Endothelial cell (in vitro differentiated cells): ENCODE data around the gene ACSM3. TPM values are rescaled to one million over a fixed set of nuclear protein-coding genes. Genes with fewer than 3 reads are reported as not detected.
"Not testable (repeated sequence)": the region's sequence is repeated elsewhere in the genome, so short reads cannot be mapped to it uniquely, and the experiment has no call there.

Source experiments
- DNase-seq: peaks from one replicate; pipeline ENCODE4 v3.0.0; 2021; ENCODE audit warnings: low spot score
- H3K27ac Mint-ChIP-seq: one replicate; pipeline ENCODE4 v1.8.0; 2021; ENCODE audit warnings: mixed read lengths, inconsistent platforms; ENCODE audit not compliant: unreplicated experiment
- H3K27me3 Mint-ChIP-seq: one replicate; pipeline ENCODE4 v1.8.0; 2021; ENCODE audit warnings: mild to moderate bottlenecking, moderate library complexity, mixed read lengths, inconsistent platforms; ENCODE audit not compliant: unreplicated experiment
- H3K36me3 Mint-ChIP-seq: one replicate; pipeline ENCODE4 v1.8.0; 2021; ENCODE audit warnings: mild to moderate bottlenecking, low read depth, mixed read lengths, inconsistent platforms; ENCODE audit not compliant: unreplicated experiment
- H3K4me1 Mint-ChIP-seq: one replicate; pipeline ENCODE4 v1.8.0; 2021; ENCODE audit warnings: mild to moderate bottlenecking, mixed read lengths, inconsistent platforms; ENCODE audit not compliant: unreplicated experiment
- H3K4me3 Mint-ChIP-seq: one replicate; pipeline ENCODE4 v1.8.0; 2021; ENCODE audit warnings: mild to moderate bottlenecking, mixed read lengths, inconsistent platforms; ENCODE audit not compliant: unreplicated experiment
- H3K9me3 Mint-ChIP-seq: one replicate; pipeline ENCODE4 v1.8.0; 2021; ENCODE audit warnings: mixed read lengths, inconsistent platforms; ENCODE audit not compliant: unreplicated experiment
- CTCF ChIP-seq: fragments of 200-600 bp; sonication (generic); IDR thresholded peaks from one replicate; pipeline ENCODE4 v1.5.0; 2021; ENCODE audit warnings: antibody characterized with exemption; ENCODE audit not compliant: unreplicated experiment
- long read RNA-seq: library from polyadenylated mRNA; unstranded; transcript quantifications from one replicate; pipeline ENCODE4 v2.0.0, GENCODE V29; 2020; ENCODE audit not compliant: unreplicated experiment
- total RNA-seq: library from RNA; stranded (reverse); fragmentation: NEBNext Ultra II Directional; extraction: Animal tissue kit (Norgen Biotek cat#: 25700); gene quantifications from one replicate; pipeline ENCODE4 v1.2.1, GENCODE V29; 2021; ENCODE audit not compliant: unreplicated experiment

The ACSM3 gene, protein sequence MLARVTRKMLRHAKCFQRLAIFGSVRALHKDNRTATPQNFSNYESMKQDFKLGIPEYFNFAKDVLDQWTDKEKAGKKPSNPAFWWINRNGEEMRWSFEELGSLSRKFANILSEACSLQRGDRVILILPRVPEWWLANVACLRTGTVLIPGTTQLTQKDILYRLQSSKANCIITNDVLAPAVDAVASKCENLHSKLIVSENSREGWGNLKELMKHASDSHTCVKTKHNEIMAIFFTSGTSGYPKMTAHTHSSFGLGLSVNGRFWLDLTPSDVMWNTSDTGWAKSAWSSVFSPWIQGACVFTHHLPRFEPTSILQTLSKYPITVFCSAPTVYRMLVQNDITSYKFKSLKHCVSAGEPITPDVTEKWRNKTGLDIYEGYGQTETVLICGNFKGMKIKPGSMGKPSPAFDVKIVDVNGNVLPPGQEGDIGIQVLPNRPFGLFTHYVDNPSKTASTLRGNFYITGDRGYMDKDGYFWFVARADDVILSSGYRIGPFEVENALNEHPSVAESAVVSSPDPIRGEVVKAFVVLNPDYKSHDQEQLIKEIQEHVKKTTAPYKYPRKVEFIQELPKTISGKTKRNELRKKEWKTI
- total RNA-seq: 10.3 TPM
- long read RNA-seq, partial matches to known transcripts: 0 of 3 reads
- long read RNA-seq, other reads (novel, unspliced or antisense): 3 of 3 reads

- Mint-ChIP-seq H3K27ac (no peak within 1 kb of the TSS), H3K4me3 (no peak within 1 kb of the TSS), H3K36me3 (no peaks in the 10 kb centered on the region), H3K4me1 (peaks cover 5% of the 10 kb centered on the region), H3K27me3 (no peaks in the 10 kb centered on the region), H3K9me3 (no peaks in the 10 kb centered on the region)
- DNase-seq: no peak
- TF ChIP-seq CTCF: no peak
Measured at GRCh38 chr16:20763461-20764232, at the start of gene ACSM3. TSS of gene ACSM3 (plus strand) at chr16:20764014. CDS start at chr16:20770035, 6,021 bp downstream.

- H3K4me1 Mint-ChIP-seq, H3K36me3 Mint-ChIP-seq, H3K9me3 Mint-ChIP-seq, DNase-seq, H3K4me3 Mint-ChIP-seq, H3K27ac Mint-ChIP-seq, H3K27me3 Mint-ChIP-seq: not testable (repeated sequence)
Measured at GRCh38 chr16:20717718-20718117, 46.1 kb upstream of the ACSM3 start.

- no peaks in the 10 kb centered on the region for H3K9me3 Mint-ChIP-seq
- H3K4me3 Mint-ChIP-seq: no peak overlapping the region
- no peak for TF ChIP-seq CTCF
- no peaks in the 10 kb centered on the region for H3K36me3 Mint-ChIP-seq
- H3K27ac Mint-ChIP-seq: no peak overlapping the region
- peaks cover 1% of the 10 kb centered on the region for H3K27me3 Mint-ChIP-seq
- DNase-seq: no peak
- H3K4me1 Mint-ChIP-seq: peaks cover 2% of the 10 kb centered on the region
Measured at GRCh38 chr16:20720251-20720650, 43.6 kb upstream of the ACSM3 start.

DNA sequence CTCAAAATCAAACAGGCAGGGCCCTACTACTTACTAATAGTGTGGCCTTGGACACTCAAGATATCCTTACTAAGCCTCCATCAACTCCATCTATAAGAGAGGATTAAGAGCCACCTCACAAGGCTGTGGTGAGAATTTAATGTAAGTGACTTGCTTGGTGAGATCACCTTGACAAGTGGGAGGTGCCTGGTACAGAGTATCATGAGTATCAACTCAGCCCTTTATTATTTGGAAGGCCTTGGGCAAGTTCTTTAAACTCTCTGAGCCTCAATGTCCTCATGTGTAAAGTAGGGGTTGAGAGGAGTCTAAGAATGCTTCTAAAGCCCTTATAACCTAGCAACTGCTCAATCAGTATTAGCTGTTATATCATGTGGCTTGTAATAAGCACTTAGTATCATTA, 37.2 kb upstream of the ACSM3 start:
- Mint-ChIP-seq H3K27me3 (no peaks in the 10 kb centered on the region), H3K36me3 (no peaks in the 10 kb centered on the region), H3K9me3 (no peaks in the 10 kb centered on the region), H3K27ac (no peak overlapping the region), H3K4me3 (no peak overlapping the region), H3K4me1 (no peaks in the 10 kb centered on the region)
- TF ChIP-seq CTCF: no peak
- DNase-seq: no peak

DNA sequence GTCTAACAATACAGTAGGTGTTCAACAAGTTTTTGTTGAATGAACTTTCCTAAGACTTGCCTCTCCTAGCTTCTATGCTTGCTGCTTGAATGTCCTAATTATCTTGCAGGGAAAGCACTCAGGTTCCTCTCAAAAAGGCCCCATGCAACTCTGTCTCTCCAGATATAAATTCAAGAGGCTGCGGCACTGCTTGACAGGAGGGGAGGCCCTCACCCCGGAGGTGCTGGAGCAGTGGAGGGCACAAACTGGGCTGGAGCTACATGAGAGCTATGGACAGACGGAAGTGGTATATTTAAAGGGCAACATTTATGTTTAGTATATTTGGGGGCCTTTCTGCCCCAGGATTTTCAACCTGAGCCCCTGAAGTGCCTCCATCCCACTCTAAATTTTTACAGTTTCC, 36.6 kb upstream of the ACSM3 start:
- H3K36me3 Mint-ChIP-seq: no peaks in the 10 kb centered on the region
- no peak overlapping the region for H3K4me3 Mint-ChIP-seq
- no peak for DNase-seq
- no peaks in the 10 kb centered on the region for H3K27me3 Mint-ChIP-seq
- TF ChIP-seq CTCF: no peak
- H3K27ac Mint-ChIP-seq: no peak overlapping the region
- H3K9me3 Mint-ChIP-seq: no peaks in the 10 kb centered on the region
- H3K4me1 Mint-ChIP-seq: no peaks in the 10 kb centered on the region
